ENCODE measurements around the gene CCDC27. TPM values are rescaled to one million over a fixed set of nuclear protein-coding genes. Genes with fewer than 3 reads are reported as not detected.

CCDC27 gene
- total RNA-seq, 1 experiment from 2014 or later: not detected

DNA sequence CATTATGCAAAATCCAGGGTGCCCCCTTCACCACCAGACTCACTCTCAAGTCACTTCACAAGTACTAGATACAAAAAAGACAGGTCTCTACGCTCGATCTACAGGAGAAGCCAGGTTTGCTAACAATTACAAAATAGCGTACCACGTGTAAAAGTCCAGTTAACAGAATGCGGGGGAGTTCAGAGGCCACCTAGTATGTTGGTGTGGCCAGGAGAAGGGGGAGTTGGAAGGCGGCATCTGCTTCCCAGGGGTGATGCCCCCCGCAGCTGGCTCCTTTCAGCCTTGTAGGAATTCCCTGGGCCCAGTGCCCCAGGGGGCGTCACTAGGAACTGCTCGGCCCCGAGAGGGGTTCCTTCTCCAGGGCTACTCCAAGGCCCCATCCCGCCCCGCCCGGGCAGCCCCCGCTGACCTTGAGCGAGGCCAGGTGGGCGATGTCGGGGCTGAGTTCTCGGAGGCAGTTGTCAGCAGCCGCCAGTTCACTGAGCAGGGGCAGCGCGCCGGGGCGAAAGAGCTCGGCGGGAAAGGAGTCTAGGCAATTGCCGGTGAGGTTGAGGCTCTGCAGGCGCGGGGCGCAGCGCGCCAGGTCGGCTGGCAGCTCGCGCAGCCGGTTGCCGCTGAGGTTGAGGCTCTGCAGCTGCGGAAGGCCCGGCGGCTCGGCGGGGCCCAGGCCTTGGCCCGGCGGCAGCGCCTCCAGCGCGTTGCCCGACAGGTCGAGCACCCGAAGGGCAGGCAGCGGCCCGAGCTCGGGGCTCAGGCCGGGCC is 43.4 kb downstream of the CCDC27 start:
- peak overlapping the region; percentile 61 for H3K27ac ChIP-seq (ENCODE audit: low read depth, low read length)
- POLR2A ChIA-PET: interaction anchor here (0.6 kb wide), 1 partner anchor 106 kb away, joined by 3 read pairs; no protein-coding TSS in a partner anchor
- H4K20me1 ChIP-seq (ENCODE audit: insufficient read depth): no peaks in the 10 kb centered on the region
- H3K4me2 ChIP-seq (ENCODE audit: low read length): peak overlapping the region; percentile 95
- no peaks in the 10 kb centered on the region for H3K9me3 ChIP-seq (ENCODE audit: control insufficient read depth in 1 of 2, insufficient read depth in 1 of 2, low read depth in 1 of 2, low read length in 2 of 2)
- H3K36me3 ChIP-seq (ENCODE audit: control insufficient read depth in 1 of 2, insufficient read depth in 2 of 2, low read length in 2 of 2): peaks cover 0 to 7% of the 10 kb centered on the region in 2 experiments; a peak in 2 of 4 replicates
- DNase-seq (ENCODE audit: low read depth, low spot score) (no peak), ATAC-seq (peak; percentile 30)
- BruUV-seq (replicated peaks): no TSS peak
- intact Hi-C loops (cut with micrococcal nuclease): loop anchor here (2.0 kb wide), 1 partner anchor 105 kb away; the partner anchor contains the start of gene C1orf174
- H3K9ac ChIP-seq (ENCODE audit: low read length): peak overlapping the region; percentile 83
- no peaks in the 10 kb centered on the region for H3K27me3 ChIP-seq (ENCODE audit: insufficient read depth, low read length)
- CTCF ChIA-PET: interaction anchor here (1.1 to 1.5 kb wide), 2 partner anchors 20 to 343 kb away, joined by 5 to 10 read pairs; no protein-coding TSS in a partner anchor
- no peak for TF ChIP-seq ATF3 (IDR thresholded peaks at IDR 0.05)
- TF ChIP-seq CEBPB (IDR thresholded peaks at IDR 0.05; ENCODE audit: low read depth): no peak
- RAD21 ChIA-PET (ENCODE audit: low non-redundant PET in 1 of 2, low total read pairs in 2 of 2, uncharacterized antibody in 2 of 2, unreplicated experiment in 2 of 2): no interaction called here
- peak overlapping the region; percentile 80 to 95 for H3K4me3 ChIP-seq (replicated peaks in 1 of 2; ENCODE audit: low read depth in 1 of 2, low read length in 2 of 2)
- peaks cover 55% of the 10 kb centered on the region for H3K79me2 ChIP-seq (ENCODE audit: insufficient read depth, low read length)
- H3K4me1 ChIP-seq (ENCODE audit: control insufficient read depth in 1 of 2, insufficient read depth in 2 of 2, low read length in 2 of 2): peaks cover 14 to 30% of the 10 kb centered on the region in 2 experiments; a peak in 3 of 4 replicates
- H2AFZ ChIP-seq (ENCODE audit: low read depth, low read length, poor library complexity, severe bottlenecking): no peak overlapping the region
- H3K9me2 ChIP-seq (ENCODE audit: insufficient read depth): no peaks in the 10 kb centered on the region

GRCh38 chr1:3796215-3797061 is 44.2 kb downstream of the CCDC27 start, which contains the start of gene LRRC47:
TSS of gene LRRC47 (minus strand) at chr1:3796498. CDS start at chr1:3796476, 22 bp downstream.
- Histone ChIP-seq H3K9me3 (ENCODE audit: control insufficient read depth in 1 of 2, insufficient read depth in 1 of 2, low read depth in 1 of 2, low read length in 2 of 2) (no peaks in the 10 kb centered on the region), H3K4me2 (ENCODE audit: low read length) (peak within 1 kb of the TSS; percentile 95), H3K27me3 (ENCODE audit: insufficient read depth, low read length) (no peaks in the 10 kb centered on the region), H3K36me3 (ENCODE audit: control insufficient read depth in 1 of 2, insufficient read depth in 2 of 2, low read length in 2 of 2) (peaks cover 0 to 7% of the 10 kb centered on the region in 2 experiments; a peak in 2 of 4 replicates), H4K20me1 (ENCODE audit: insufficient read depth) (no peaks in the 10 kb centered on the region), H3K4me3 (replicated peaks in 1 of 2; ENCODE audit: low read depth in 1 of 2, low read length in 2 of 2) (peak within 1 kb of the TSS; percentile 80 to 95), H3K79me2 (ENCODE audit: insufficient read depth, low read length) (peaks cover 47% of the 10 kb centered on the region), H3K4me1 (ENCODE audit: control insufficient read depth in 1 of 2, insufficient read depth in 2 of 2, low read length in 2 of 2) (peaks cover 14 to 30% of the 10 kb centered on the region in 2 experiments; a peak in 3 of 4 replicates), H3K27ac (ENCODE audit: low read depth, low read length) (peak within 1 kb of the TSS; percentile 61), H3K9me2 (ENCODE audit: insufficient read depth) (no peaks in the 10 kb centered on the region), H3K9ac (ENCODE audit: low read length) (peak within 1 kb of the TSS; percentile 83), H2AFZ (ENCODE audit: low read depth, low read length, poor library complexity, severe bottlenecking) (peak within 1 kb of the TSS; percentile 74)
- ChIA-PET POLR2A (interaction anchor here (0.6 kb wide), 1 partner anchor 105 kb away, joined by 3 read pairs; no protein-coding TSS in a partner anchor), RAD21 (ENCODE audit: low non-redundant PET in 1 of 2, low total read pairs in 2 of 2, uncharacterized antibody in 2 of 2, unreplicated experiment in 2 of 2) (no interaction called here), CTCF (interaction anchor here (0.6 to 1.5 kb wide), 5 partner anchors 12 to 343 kb away, joined by 3 to 10 read pairs (median 3); no protein-coding TSS in a partner anchor)
- peak; percentile 98 for ATAC-seq
- peak; percentile 77 for DNase-seq (ENCODE audit: low read depth, low spot score)
- TSS peak; percentile 95 for BruUV-seq (replicated peaks)
- intact Hi-C loops (cut with micrococcal nuclease): loop anchor here (2.0 kb wide), 1 partner anchor 104 kb away; the partner anchor contains the start of gene C1orf174
- TF ChIP-seq TCF7L2 (IDR thresholded peaks at IDR 0.05; ENCODE audit: borderline replicate concordance, extremely low read depth, insufficient read depth, insufficient read length): no peak
- TF ChIP-seq FOSL1 (IDR thresholded peaks at IDR 0.05; ENCODE audit: low read depth): no peak
- peak; percentile 55 for TF ChIP-seq SP1 (IDR thresholded peaks at IDR 0.05; ENCODE audit: low read depth)
- no peak; the same call in 1 of the 2 replicates for TF ChIP-seq CEBPB (IDR thresholded peaks at IDR 0.05; ENCODE audit: low read depth)
- peak; percentile 90 for TF ChIP-seq SIN3A (IDR thresholded peaks at IDR 0.05; ENCODE audit: low read depth)
- peak; percentile 100 for TF ChIP-seq ZFX (IDR thresholded peaks at IDR 0.05)
- TF ChIP-seq EZH2phosphoT487 (IDR thresholded peaks at IDR 0.05; ENCODE audit: borderline replicate concordance): no peak
- no peak for TF ChIP-seq JUND (IDR thresholded peaks at IDR 0.05)
- TF ChIP-seq YY1 (IDR thresholded peaks at IDR 0.05; ENCODE audit: extremely low read depth, insufficient replicate concordance, low read depth, low read length): peak; percentile 94
- TF ChIP-seq, protein P1, sequence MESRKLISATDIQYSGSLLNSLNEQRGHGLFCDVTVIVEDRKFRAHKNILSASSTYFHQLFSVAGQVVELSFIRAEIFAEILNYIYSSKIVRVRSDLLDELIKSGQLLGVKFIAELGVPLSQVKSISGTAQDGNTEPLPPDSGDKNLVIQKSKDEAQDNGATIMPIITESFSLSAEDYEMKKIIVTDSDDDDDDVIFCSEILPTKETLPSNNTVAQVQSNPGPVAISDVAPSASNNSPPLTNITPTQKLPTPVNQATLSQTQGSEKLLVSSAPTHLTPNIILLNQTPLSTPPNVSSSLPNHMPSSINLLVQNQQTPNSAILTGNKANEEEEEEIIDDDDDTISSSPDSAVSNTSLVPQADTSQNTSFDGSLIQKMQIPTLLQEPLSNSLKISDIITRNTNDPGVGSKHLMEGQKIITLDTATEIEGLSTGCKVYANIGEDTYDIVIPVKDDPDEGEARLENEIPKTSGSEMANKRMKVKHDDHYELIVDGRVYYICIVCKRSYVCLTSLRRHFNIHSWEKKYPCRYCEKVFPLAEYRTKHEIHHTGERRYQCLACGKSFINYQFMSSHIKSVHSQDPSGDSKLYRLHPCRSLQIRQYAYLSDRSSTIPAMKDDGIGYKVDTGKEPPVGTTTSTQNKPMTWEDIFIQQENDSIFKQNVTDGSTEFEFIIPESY (IDR thresholded peaks at IDR 0.05; ENCODE audit: extremely low read depth, insufficient replicate concordance, low read length): peak; percentile 11
- TF ChIP-seq, protein P2, sequence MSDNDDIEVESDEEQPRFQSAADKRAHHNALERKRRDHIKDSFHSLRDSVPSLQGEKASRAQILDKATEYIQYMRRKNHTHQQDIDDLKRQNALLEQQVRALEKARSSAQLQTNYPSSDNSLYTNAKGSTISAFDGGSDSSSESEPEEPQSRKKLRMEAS (IDR thresholded peaks at IDR 0.05): peak; percentile 92
- no peak; the same call in none of the 2 replicates for TF ChIP-seq CBX3 (IDR thresholded peaks at IDR 0.05; ENCODE audit: low read depth)
- no peak for TF ChIP-seq ZNF274 (IDR thresholded peaks at IDR 0.05; ENCODE audit: low read depth, low read length)
- no peak; the same call in 1 of the 2 replicates for TF ChIP-seq ELF1 (IDR thresholded peaks at IDR 0.05; ENCODE audit: borderline replicate concordance, low read depth)

Data from HCT116 (cell line).